ENCODE data around the gene DNM3.

DNA sequence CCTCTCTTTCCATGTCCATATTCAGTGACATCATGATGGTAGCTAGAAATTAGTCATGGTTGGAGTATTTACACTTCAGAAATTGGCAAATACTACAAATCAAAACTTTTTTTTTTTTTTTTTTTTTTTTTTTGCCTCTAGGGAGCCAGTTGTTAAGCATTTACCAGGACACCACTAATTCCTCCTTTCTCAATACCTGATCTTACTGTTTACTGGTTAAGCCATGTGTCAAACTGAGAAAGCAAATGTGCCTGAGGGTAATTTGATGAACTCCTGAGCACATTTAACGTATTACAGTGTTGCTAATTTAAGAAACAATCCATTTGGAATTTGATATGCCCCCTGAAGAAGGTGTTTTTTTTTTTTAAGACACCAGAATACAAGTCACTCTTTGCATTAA is 94.4 kb downstream of the DNM3 start:
- no peak for TF ChIP-seq EZH2 (IDR thresholded peaks at IDR 0.05)
- no peak for TF ChIP-seq POLR2AphosphoS5 (IDR thresholded peaks at IDR 0.05; ENCODE audit: borderline replicate concordance, low read depth, low read length)

Measured in SK-N-MC (cell line).